ENCODE measurements around the gene MPO.

DNA sequence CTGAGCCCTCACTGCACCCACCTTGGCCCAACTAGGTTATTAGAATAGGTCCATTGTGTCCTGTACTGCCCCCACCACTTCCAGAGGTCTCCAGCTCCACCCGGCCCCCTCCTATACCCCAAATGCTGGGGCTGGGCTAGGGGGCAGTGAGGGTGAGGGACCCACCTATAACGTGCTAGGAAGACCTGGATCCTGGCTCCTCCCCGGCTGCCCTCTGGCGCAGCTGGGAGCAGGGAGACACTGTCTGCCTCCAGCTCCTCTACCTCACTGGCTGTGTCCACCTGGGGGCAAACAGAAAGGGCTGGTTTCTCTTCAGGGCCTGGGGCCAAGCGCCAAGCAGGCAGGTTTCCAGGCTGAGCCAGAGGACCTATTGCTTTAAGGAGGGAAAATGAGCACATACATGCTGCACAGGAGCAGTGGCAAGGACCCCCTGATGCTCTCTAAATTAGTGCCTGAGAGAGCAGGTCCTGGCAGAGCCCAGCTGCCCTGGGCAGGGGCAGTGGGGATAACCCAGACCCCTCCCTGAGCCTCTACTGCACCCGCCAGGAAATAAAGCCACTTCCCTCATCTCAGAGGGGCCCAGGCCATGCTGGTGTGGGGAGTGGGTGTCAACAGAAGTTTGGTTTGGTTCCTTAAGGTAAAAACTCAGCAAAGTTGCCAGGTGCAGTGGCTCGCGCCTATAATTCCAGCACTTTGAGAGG, 35.7 kb upstream of the MPO start:
- TF ChIP-seq GATA3 (IDR thresholded peaks at IDR 0.05; ENCODE audit: low read depth, low read length): no peak
- TF ChIP-seq GATA2 (IDR thresholded peaks at IDR 0.05; ENCODE audit: low read depth, low read length): no peak
